H9 (cell line): ENCODE measurements around the gene TTC31. TPM values are rescaled to one million over a fixed set of nuclear protein-coding genes. Genes with fewer than 3 reads are reported as not detected.

Experiments
- DNase-seq: peaks from one replicate; pipeline ENCODE4 v3.0.0-alpha.2; 2017
- H2AFZ ChIP-seq: one replicate; pipeline ENCODE4 v1.6.1; 2013; ENCODE audit warnings: mild to moderate bottlenecking, low read length, control low read depth, moderate library complexity
- H2AK5ac ChIP-seq: 2 replicates; pipeline ENCODE4 v1.6.1; 2013; ENCODE audit warnings: low read length, control low read depth, mixed read lengths; ENCODE audit not compliant: insufficient read length
- H2BK120ac ChIP-seq: one replicate; pipeline ENCODE4 v1.6.1; 2013; ENCODE audit warnings: low read depth, mild to moderate bottlenecking, low read length, control low read depth, inconsistent platforms; ENCODE audit not compliant: poor library complexity, severe bottlenecking
- H2BK12ac ChIP-seq: 2 replicates; pipeline ENCODE4 v1.6.1; 2013; ENCODE audit warnings: low read length, control low read depth, mixed read lengths, low read depth; ENCODE audit not compliant: insufficient read length
- H2BK15ac ChIP-seq: 2 replicates; pipeline ENCODE4 v1.6.1; 2013; ENCODE audit warnings: low read depth, low read length, control low read depth
- H2BK20ac ChIP-seq: one replicate; pipeline ENCODE4 v1.6.1; 2013; ENCODE audit warnings: low read depth, mild to moderate bottlenecking, low read length, control low read depth, inconsistent platforms; ENCODE audit not compliant: poor library complexity, severe bottlenecking
- H2BK5ac ChIP-seq: 2 replicates; pipeline ENCODE4 v1.6.1; 2013; ENCODE audit warnings: low read length, control low read depth, mixed read lengths; ENCODE audit not compliant: insufficient read length
- H3K14ac ChIP-seq: 2 replicates; pipeline ENCODE4 v1.6.1; 2013; ENCODE audit warnings: low read length, control low read depth; ENCODE audit not compliant: insufficient read depth
- H3K18ac ChIP-seq: 2 replicates; pipeline ENCODE4 v1.6.1; 2013; ENCODE audit warnings: low read depth, mild to moderate bottlenecking, mixed read lengths, low read length, control low read depth; ENCODE audit not compliant: insufficient read length
- H3K23ac ChIP-seq: 2 replicates; pipeline ENCODE4 v1.6.1; 2013; ENCODE audit warnings: low read length, control low read depth, mixed read lengths, low read depth; ENCODE audit not compliant: insufficient read length
- H3K23me2 ChIP-seq: 2 replicates; pipeline ENCODE4 v1.6.1; 2013; ENCODE audit warnings: low read depth, mild to moderate bottlenecking, mixed read lengths, low read length, control low read depth; ENCODE audit not compliant: insufficient read length, poor library complexity, severe bottlenecking
- H3K27ac ChIP-seq: 2 replicates; pipeline ENCODE4 v1.5.1; 2013; ENCODE audit warnings: low read length, control low read depth, mixed read lengths, low read depth; ENCODE audit not compliant: insufficient read length
- H3K27me3 ChIP-seq: 2 replicates; pipeline ENCODE4 v1.6.1; 2013; ENCODE audit warnings: low read length, control low read depth, inconsistent platforms; ENCODE audit not compliant: insufficient read depth
- H3K4ac ChIP-seq: 2 replicates; pipeline ENCODE4 v1.6.1; 2013; ENCODE audit warnings: low read depth, mild to moderate bottlenecking, control low read depth, inconsistent platforms, low read length, moderate library complexity
- H3K4me1 ChIP-seq: 2 replicates; pipeline ENCODE4 v1.6.1; 2013; ENCODE audit warnings: low read length, control low read depth, inconsistent platforms; ENCODE audit not compliant: insufficient read depth
- H3K4me2 ChIP-seq: 2 replicates; pipeline ENCODE4 v1.6.1; 2013; ENCODE audit warnings: low read length, control low read depth, mixed read lengths; ENCODE audit not compliant: insufficient read length, insufficient read depth
- H3K56ac ChIP-seq: 2 replicates; pipeline ENCODE4 v1.6.1; 2013; ENCODE audit warnings: low read depth, mild to moderate bottlenecking, mixed read lengths, low read length, control low read depth; ENCODE audit not compliant: insufficient read length
- H3K79me1 ChIP-seq: 2 replicates; pipeline ENCODE4 v1.6.1; 2013; ENCODE audit warnings: low read depth, mild to moderate bottlenecking, moderate library complexity, low read length, control low read depth, inconsistent platforms; ENCODE audit not compliant: insufficient read depth, poor library complexity, severe bottlenecking
- H3K79me2 ChIP-seq: 2 replicates; pipeline ENCODE4 v1.6.1; 2013; ENCODE audit warnings: low read length, control low read depth, inconsistent platforms; ENCODE audit not compliant: insufficient read depth
- H3K9ac ChIP-seq: 2 replicates; pipeline ENCODE4 v1.6.1; 2013; ENCODE audit warnings: low read length, control low read depth, mixed read lengths; ENCODE audit not compliant: insufficient read length; ENCODE audit errors: extremely low read depth
- H3K9me3 ChIP-seq: one replicate; pipeline ENCODE4 v1.6.1; 2013; ENCODE audit warnings: low read depth, low read length, inconsistent platforms; ENCODE audit not compliant: control insufficient read depth
- H3T11ph ChIP-seq: one replicate; pipeline ENCODE4 v1.6.1; 2013; ENCODE audit warnings: mild to moderate bottlenecking, low read length, control low read depth, inconsistent platforms
- H4K20me1 ChIP-seq: one replicate; pipeline ENCODE4 v1.6.1; 2013; ENCODE audit not compliant: control insufficient read depth, insufficient read length, insufficient read depth
- H4K5ac ChIP-seq: 2 replicates; pipeline ENCODE4 v1.6.1; 2013; ENCODE audit warnings: low read depth, mild to moderate bottlenecking, mixed read lengths, low read length, control low read depth; ENCODE audit not compliant: insufficient read length
- H4K8ac ChIP-seq: replicated peaks from 2 replicates; pipeline ENCODE4 v1.6.1; 2013; ENCODE audit warnings: low read length, control low read depth, mixed read lengths, low read depth; ENCODE audit not compliant: insufficient read length
- H4K91ac ChIP-seq: 2 replicates; pipeline ENCODE4 v1.6.1; 2013; ENCODE audit warnings: low read depth, mild to moderate bottlenecking, moderate library complexity, mixed read lengths, low read length, control low read depth; ENCODE audit not compliant: insufficient read length
- H3K27ac Mint-ChIP-seq, 3 experiments: 2 replicates in 2 of 3; 3 replicates in 1 of 3; pipeline ENCODE4 v1.8.0; 2020 to 2021; ENCODE audit warnings: mixed read lengths in 3 of 3, mild to moderate bottlenecking in 1 of 3, moderate library complexity in 1 of 3
- H3K27me3 Mint-ChIP-seq: 2 replicates; pipeline ENCODE4 v1.8.0; 2021; ENCODE audit warnings: low read depth, mild to moderate bottlenecking, moderate library complexity, mixed read lengths
- H3K36me3 Mint-ChIP-seq, 3 experiments: 2 replicates in 2 of 3; 3 replicates in 1 of 3; pipeline ENCODE4 v1.8.0; 2020 to 2021; ENCODE audit warnings: low read depth in 3 of 3, mixed read lengths in 3 of 3; ENCODE audit not compliant: insufficient read depth in 1 of 3
- H3K4me1 Mint-ChIP-seq, 2 experiments: 2 replicates each; pipeline ENCODE4 v1.8.0; 2020; ENCODE audit warnings: mixed read lengths in 2 of 2
- H3K4me3 Mint-ChIP-seq, 2 experiments: 2 replicates in 1 of 2; 3 replicates in 1 of 2; pipeline ENCODE4 v1.8.0; 2020 to 2021; ENCODE audit warnings: mild to moderate bottlenecking in 2 of 2, mixed read lengths in 2 of 2, moderate library complexity in 1 of 2
- H3K9me3 Mint-ChIP-seq, 2 experiments: 2 replicates in 1 of 2; 3 replicates in 1 of 2; pipeline ENCODE4 v1.8.0; 2020; ENCODE audit warnings: mild to moderate bottlenecking in 2 of 2, mixed read lengths in 2 of 2, moderate library complexity in 1 of 2
- CTCF ChIP-seq: fragments of 200-600 bp; sonication (generic); conservative IDR thresholded peaks from 3 replicates; pipeline ENCODE4 v1.8.0; 2021; ENCODE audit warnings: antibody characterized with exemption, mild to moderate bottlenecking
- WGBS: extraction: QIAGEN DNeasy Blood & Tissue Kit; methylation state at CpG from one replicate; pipeline ENCODE4 v1.1.7; 2013; ENCODE audit warnings: missing lambda C conversion rate, low lambda C conversion rate, mixed read lengths; ENCODE audit not compliant: insufficient read length; ENCODE audit errors: extremely low coverage; 5-methylcytosine and 5-hydroxymethylcytosine counted together
- total RNA-seq: library from RNA; stranded (reverse); gene quantifications from 2 replicates; pipeline ENCODE4 v1.2.1, GENCODE V29; 2021

TTC31 gene
- total RNA-seq, 1 experiment from 2014 or later: 33.3 TPM

GRCh38 chr2:74512744-74513604 lies 30.1 kb downstream of the TTC31 start:
- peaks cover 94% of the 10 kb centered on the region for H3K27me3 Mint-ChIP-seq
- H2BK20ac ChIP-seq: no peak overlapping the region
- peaks cover 76% of the 10 kb centered on the region for H3K27me3 ChIP-seq
- no CpG with 5 or more reads among the region's 36 CpGs for WGBS
- H3K9me3 ChIP-seq: no peaks in the 10 kb centered on the region
- H2BK120ac ChIP-seq: no peak overlapping the region
- peaks cover 20 to 23% of the 10 kb centered on the region in 2 experiments for H3K4me1 Mint-ChIP-seq
- no peak overlapping the region for H3K9ac ChIP-seq
- H4K20me1 ChIP-seq: no peaks in the 10 kb centered on the region
- TF ChIP-seq CTCF: no peak
- H3K23ac ChIP-seq: no peak overlapping the region
- H2AFZ ChIP-seq: no peak overlapping the region
- H3K27ac Mint-ChIP-seq: no peak overlapping the region
- peaks cover 23% of the 10 kb centered on the region for H3K23me2 ChIP-seq
- H2BK15ac ChIP-seq: no peak overlapping the region
- no peaks in the 10 kb centered on the region for H3K4me1 ChIP-seq
- H2AK5ac ChIP-seq: no peak overlapping the region
- H3K27ac ChIP-seq: no peak overlapping the region
- peak overlapping the region; percentile 49 for H3K4me2 ChIP-seq
- H3K79me2 ChIP-seq: no peaks in the 10 kb centered on the region
- peaks cover 13 to 17% of the 10 kb centered on the region in 2 experiments for H3K9me3 Mint-ChIP-seq
- no peak overlapping the region for H4K91ac ChIP-seq
- no peaks in the 10 kb centered on the region for H3K79me1 ChIP-seq
- H3K4me3 Mint-ChIP-seq: peak overlapping the region; percentile 34 to 74
- no peak overlapping the region for H4K5ac ChIP-seq
- DNase-seq: no peak
- H4K8ac ChIP-seq: no peak overlapping the region
- H3T11ph ChIP-seq: no peak overlapping the region
- no peak overlapping the region; the same call in 1 of the 2 replicates for H3K14ac ChIP-seq
- no peak overlapping the region for H3K18ac ChIP-seq
- H3K56ac ChIP-seq: no peak overlapping the region
- H2BK12ac ChIP-seq: no peak overlapping the region
- H3K36me3 Mint-ChIP-seq: peaks cover 5 to 8% (median 6%) of the 10 kb centered on the region in 3 experiments; a peak in 6 of 7 replicates
- no peak overlapping the region for H3K4ac ChIP-seq
- no peak overlapping the region for H2BK5ac ChIP-seq
